Head of caudate nucleus (tissue), 42 donors: ENCODE results near the gene PACSIN1.

ENCODE experiments used
- DNase-seq, 42 donors: peaks; one replicate each; pipeline versions ENCODE4 v3.0.0 to v3.0.0-alpha.2; 2020 to 2021; ENCODE audit warnings: mixed read lengths in 7 of 42
- intact Hi-C: fragments of 100-400 bp; cut with DNase I; formaldehyde crosslinking; loops from one replicate; pipeline ENCODE4 v1.15.0; 2022

Gene PACSIN1

GRCh38 chr6:34566830-34567546, 101.1 kb downstream of the PACSIN1 start:
- intact Hi-C loops = no loop called here
- no peak for DNase-seq

GRCh38 chr6:34568341-34569201, 102.7 kb downstream of the PACSIN1 start:
- intact Hi-C loops = no loop called here

GRCh38 chr6:34569361-34569973, 103.6 kb downstream of the PACSIN1 start:
- no peak for DNase-seq
- intact Hi-C loops = no loop called here

More at GRCh38 chr6:34568341-34569201, 102.7 kb downstream of the PACSIN1 start:
- no peak for DNase-seq

- DNase-seq = no peak
- intact Hi-C loops = no loop called here
These were observed 104.4 kb downstream of the PACSIN1 start for GRCh38 chr6:34570066-34570833.

DNA sequence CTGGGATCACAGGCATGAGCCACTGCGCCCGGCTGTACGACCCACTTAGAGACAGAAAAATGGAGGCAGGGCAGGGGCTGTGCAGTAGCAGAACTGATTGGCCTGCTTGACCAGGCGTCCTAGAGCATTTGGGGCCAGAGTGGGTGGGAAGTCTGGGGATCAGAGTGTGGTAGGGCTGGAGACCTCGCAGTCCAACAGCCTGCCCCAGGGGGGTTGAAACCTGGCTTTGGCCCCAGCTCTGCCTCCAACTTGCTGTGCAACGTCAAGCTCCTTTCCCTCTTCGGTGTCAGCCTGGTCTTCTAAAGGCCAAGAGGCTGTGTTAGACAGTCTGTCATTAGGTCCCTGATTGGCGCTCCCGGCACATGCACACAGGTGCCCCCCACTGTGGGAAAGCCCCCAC, 105.5 kb downstream of the PACSIN1 start:
- no peak for DNase-seq
- intact Hi-C loops = no loop called here

DNA sequence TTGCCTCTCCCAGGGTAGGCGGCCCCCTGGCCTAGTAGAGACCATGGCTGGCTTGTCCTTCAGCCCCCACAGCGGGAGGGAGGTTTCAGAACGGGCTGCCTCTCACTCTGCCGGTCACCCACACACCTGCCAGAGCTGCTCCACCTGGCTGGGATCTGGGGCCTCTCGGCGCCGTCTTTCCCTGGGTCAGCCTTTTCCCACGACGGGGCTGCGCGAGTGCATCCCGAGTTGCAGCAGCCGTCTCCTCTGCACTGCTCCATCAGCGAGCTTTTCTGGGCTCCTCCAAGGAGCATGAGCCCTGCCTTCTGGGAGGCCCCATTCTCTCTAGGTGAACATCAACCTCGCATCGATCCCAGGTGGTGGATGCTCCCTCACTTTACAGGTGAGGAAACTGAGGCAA, 106.1 kb downstream of the PACSIN1 start:
- intact Hi-C loops = no loop called here
- no peak for DNase-seq

- no peak for DNase-seq
- intact Hi-C loops = no loop called here
These were observed 106.7 kb downstream of the PACSIN1 start for GRCh38 chr6:34572585-34572984.

DNA sequence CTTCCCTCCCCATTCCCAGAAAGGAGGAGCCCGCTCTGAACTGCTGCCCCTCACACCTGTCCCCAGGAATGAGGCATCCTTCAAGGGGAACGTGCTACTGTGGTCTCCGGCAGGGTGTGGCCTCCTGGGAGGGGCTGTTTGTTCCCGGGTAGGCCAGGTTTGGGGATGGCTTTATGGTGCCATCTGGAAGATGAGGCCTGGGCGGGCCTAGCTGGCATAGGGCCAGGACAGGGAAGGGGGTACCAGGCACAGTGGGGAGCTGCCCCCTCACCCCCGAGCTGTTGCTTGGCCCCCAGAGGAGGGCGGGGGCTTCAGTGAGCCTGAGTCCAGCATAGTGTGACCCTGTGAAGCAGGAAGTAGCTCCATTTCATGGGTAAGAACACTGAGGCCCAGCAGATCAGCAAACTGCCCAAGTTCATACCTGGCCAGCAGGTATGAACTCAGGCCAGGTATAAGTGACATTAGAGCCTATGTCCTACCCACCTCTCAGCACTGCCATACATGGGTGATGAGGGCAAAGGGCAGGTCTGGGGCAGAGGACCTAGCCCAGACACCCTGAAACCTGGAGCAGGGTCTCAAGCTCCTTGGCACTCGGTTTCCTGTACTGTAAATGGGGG, 107.8 kb downstream of the PACSIN1 start:
- intact Hi-C loops = no loop called here
- no peak for DNase-seq

DNA sequence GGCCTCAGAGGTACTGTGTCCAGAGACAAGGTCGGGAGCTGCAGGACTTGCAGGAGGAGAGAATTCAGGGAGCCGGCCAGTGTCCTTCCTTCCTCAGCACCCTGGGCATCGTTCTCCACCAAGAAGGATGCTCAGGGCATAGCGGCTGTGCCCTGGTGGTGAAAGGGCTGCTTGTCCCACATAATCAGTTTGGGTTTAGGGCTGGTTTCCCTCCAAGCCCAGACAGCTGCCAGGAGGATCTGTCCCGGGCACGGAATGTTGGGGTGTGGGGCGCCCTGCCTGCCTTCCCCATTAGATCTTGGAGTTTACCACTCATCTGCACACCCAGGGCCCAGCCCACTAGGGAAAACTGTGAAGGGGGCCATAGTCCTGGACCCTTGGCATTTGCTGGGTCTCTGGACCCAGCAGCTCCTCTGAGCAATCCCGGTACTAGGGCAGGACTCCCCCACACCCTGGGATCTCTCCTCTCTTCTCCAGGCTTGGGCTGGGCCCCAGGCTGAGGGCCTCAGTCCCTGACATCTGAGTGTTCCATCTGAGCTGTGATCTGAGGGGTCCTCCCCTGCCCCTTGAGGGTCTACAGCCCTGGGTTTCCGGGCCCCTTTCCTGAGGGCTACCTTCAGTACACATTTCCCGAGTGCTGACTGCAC, 108.9 kb downstream of the PACSIN1 start:
- intact Hi-C loops = no loop called here
- no peak for DNase-seq

DNA sequence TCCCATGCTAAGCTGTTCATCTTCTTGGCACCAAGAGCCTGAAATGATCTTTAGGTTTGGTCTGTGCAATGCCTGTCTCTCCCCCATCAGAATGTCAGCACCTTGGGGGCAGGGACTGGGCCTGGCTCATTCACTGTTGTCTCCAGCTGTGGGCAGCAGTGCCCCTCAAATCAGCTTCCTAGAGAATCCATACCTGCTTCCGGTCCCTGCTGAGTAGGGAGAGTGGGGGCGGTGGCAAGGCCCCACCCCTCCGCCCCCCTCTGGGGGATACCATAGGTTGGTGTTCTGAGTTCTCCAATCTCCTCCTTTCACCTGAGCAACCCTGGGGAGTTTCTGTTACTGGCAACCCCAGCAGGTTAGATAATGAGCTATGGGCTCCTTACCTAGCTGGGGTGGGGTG, 109.5 kb downstream of the PACSIN1 start:
- intact Hi-C loops = no loop called here
- DNase-seq = no peak

- DNase-seq = no peak
- intact Hi-C loops = no loop called here
These were observed 110.5 kb downstream of the PACSIN1 start for GRCh38 chr6:34576286-34576955.

DNA sequence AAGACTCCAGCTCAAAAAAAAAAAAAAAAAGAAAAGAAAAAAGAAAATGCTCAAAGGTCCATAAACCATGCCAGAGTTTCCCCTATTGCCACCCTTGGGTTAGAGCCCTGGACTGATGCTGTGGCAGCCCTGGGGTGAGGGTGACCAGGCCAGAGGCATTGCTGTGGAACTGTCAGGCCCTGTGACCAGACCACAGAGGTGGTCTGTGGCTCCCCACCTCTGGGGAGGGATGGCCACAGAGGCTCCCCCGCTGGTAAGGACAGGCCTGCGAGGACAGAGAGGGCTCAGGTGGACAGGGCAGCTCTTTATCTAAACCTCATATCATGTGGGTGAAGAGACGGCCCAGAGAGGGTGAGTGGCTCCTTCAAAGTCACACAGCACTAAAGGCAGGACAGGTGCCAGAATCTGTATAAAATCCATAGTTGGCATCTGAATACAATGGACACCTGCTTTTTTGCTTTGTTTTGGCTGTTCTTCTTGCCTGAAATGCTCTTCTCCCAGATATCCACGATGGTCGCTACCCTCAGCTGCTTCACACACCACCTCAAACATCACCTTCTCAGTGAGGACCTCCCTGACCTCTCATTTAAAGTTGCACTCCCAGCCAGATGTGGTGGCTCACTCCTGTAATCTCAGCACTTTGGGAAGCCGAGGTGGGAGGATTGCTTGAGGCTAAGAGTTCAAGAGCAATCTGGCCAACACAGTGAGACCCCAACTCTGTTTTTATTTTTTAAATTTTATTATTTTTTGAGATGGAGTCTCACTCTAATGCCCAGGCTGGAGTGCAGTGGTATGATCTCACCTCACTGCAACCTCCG, 112.8 kb downstream of the PACSIN1 start:
- no peak for DNase-seq
- intact Hi-C loops = no loop called here

GRCh38 chr6:34580707-34581560, 115.1 kb downstream of the PACSIN1 start:
- intact Hi-C loops = no loop called here
- DNase-seq = peak in 28 of 42 donors; percentile 4 to 61 (median 28)

DNA sequence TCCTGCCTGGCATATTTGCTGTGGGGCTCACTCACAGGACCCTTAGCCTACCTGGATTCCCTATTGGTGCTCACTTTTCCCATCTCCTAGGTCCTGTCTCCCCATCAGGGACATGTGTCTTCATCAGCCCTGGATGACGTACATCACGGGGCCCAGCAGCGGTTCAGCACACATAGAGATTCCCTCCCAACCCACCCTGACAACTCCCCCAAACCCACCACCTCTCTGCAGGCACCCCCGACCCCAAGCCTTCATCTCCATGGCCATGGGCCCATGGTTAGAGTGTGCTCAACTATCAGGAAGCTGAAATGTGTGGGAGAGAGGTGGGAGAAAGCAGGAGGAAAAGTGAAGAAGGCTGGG, 115.7 kb downstream of the PACSIN1 start:
- DNase-seq = no peak
- intact Hi-C loops = no loop called here

DNA sequence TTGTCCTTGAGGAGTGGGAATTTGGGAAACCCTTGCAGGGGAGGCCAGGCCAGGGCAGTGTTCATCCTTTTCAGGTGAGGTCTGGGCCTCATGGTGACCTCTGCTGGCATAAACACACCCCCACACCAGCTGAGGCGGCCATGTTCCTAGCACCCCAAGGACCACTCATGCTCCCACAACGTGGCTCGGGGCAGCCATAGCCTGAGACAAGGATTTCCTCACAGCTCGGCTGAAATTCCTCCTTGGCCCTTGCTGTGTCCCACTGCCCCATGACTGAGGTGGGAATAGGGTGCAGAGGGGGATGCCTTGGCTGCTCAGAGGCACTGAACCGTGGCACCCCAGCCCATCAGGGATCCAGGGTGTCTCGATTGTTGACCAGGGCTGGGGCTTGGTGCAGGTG, 117.6 kb downstream of the PACSIN1 start:
- intact Hi-C loops = no loop called here
- no peak for DNase-seq
